Measurements from ENCODE around the gene HNF4A. TPM values are rescaled to one million over a fixed set of nuclear protein-coding genes. Genes with fewer than 3 reads are reported as not detected.
A peak's percentile ranks its signal among the peaks of the same experiment; 100 is the strongest.

The HNF4A gene
- total and polyA plus RNA-seq, 2 of the 13 experiments (the other 11 are each of a cell fraction or from before 2014, with no cell fraction given) = 80.9 to 169 TPM

DNA sequence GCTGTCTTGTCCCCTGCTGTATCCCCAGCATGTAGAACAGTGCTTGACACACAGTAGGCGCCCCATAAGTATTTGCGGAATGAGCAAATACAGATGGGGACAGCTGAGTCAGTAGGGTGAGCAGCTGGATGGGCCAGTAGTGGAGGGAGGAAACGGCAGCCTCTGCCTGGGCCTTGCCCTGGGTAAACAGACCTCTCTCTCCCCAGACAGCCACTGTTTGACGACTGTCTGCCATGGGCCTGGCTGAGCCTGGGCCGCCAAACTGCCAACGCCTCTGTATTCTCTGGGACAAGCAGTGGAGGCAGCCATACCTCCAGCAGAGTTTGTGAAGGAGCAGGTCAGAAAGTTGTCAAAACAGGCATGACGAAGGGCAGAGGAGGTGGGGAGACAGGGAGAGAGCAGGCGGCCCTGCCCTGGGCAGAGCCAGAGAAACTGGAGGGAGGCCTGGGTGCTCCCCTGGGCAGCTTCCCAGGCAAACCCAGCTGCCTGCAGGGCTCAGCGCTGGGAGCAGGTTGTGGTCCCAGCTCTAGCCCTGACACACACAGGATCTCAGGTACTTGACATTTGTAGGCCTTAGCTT is 15.2 kb downstream of the HNF4A start (continued):
- TF ChIP-seq, protein P1, sequence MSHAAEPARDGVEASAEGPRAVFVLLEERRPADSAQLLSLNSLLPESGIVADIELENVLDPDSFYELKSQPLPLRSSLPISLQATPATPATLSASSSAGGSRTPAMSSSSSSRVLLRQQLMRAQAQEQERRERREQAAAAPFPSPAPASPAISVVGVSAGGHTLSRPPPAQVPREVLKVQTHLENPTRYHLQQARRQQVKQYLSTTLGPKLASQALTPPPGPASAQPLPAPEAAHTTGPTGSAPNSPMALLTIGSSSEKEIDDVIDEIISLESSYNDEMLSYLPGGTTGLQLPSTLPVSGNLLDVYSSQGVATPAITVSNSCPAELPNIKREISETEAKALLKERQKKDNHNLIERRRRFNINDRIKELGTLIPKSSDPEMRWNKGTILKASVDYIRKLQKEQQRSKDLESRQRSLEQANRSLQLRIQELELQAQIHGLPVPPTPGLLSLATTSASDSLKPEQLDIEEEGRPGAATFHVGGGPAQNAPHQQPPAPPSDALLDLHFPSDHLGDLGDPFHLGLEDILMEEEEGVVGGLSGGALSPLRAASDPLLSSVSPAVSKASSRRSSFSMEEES (CRISPR knock-in tag; IDR thresholded peaks at IDR 0.05) = no peak
- peak; percentile 11; the same call in 1 of the 2 replicates for TF ChIP-seq ZNF224 (CRISPR knock-in tag; IDR thresholded peaks at IDR 0.05)
- 0 out of 2 replicates have a peak, but pooled peaks have one; percentile 79 for TF ChIP-seq SALL2 (CRISPR knock-in tag; IDR thresholded peaks at IDR 0.05)
- no peak for TF ChIP-seq MBNL3 (CRISPR knock-in tag; conservative IDR thresholded peaks at IDR 0.05)
- TF ChIP-seq ZNF207 (IDR thresholded peaks at IDR 0.05; ENCODE audit: borderline replicate concordance) = no peak
- peak; percentile 73 for TF ChIP-seq ARNT2 (CRISPR knock-in tag; IDR thresholded peaks at IDR 0.05; ENCODE audit: low read depth)
- TF ChIP-seq, protein P2, sequence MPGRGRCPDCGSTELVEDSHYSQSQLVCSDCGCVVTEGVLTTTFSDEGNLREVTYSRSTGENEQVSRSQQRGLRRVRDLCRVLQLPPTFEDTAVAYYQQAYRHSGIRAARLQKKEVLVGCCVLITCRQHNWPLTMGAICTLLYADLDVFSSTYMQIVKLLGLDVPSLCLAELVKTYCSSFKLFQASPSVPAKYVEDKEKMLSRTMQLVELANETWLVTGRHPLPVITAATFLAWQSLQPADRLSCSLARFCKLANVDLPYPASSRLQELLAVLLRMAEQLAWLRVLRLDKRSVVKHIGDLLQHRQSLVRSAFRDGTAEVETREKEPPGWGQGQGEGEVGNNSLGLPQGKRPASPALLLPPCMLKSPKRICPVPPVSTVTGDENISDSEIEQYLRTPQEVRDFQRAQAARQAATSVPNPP (CRISPR knock-in tag; IDR thresholded peaks at IDR 0.05) = no peak
- peak; percentile 95; the same call in 1 of the 2 replicates for TF ChIP-seq ZNF124 (CRISPR knock-in tag; IDR thresholded peaks at IDR 0.05)
- TF ChIP-seq KDM1A (CRISPR knock-in tag; IDR thresholded peaks at IDR 0.05) = peak; percentile 73; the same call in 1 of the 2 replicates
- TF ChIP-seq, protein P3, sequence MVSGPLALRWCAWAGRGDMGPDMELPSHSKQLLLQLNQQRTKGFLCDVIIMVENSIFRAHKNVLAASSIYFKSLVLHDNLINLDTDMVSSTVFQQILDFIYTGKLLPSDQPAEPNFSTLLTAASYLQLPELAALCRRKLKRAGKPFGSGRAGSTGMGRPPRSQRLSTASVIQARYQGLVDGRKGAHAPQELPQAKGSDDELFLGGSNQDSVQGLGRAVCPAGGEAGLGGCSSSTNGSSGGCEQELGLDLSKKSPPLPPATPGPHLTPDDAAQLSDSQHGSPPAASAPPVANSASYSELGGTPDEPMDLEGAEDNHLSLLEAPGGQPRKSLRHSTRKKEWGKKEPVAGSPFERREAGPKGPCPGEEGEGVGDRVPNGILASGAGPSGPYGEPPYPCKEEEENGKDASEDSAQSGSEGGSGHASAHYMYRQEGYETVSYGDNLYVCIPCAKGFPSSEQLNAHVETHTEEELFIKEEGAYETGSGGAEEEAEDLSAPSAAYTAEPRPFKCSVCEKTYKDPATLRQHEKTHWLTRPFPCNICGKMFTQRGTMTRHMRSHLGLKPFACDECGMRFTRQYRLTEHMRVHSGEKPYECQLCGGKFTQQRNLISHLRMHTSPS (CRISPR knock-in tag; IDR thresholded peaks at IDR 0.05; ENCODE audit: low read depth) = peak; percentile 76
- TF ChIP-seq GATAD2A (CRISPR knock-in tag; IDR thresholded peaks at IDR 0.05) = peak; percentile 88
- 0 out of 2 replicates have a peak, but pooled peaks have one; percentile 46 for TF ChIP-seq SMYD3 (CRISPR knock-in tag; IDR thresholded peaks at IDR 0.05)
- TF ChIP-seq SMAD3 (CRISPR knock-in tag; IDR thresholded peaks at IDR 0.05) = peak; percentile 94
- no peak for TF ChIP-seq KDM5A (IDR thresholded peaks at IDR 0.05; ENCODE audit: borderline replicate concordance, low read length)
- TF ChIP-seq ONECUT2 (CRISPR knock-in tag; IDR thresholded peaks at IDR 0.05) = no peak; the same call in 1 of the 2 replicates
- TF ChIP-seq ZNF772 (CRISPR knock-in tag; IDR thresholded peaks at IDR 0.05) = peak; percentile 85
- no peak for TF ChIP-seq NONO (IDR thresholded peaks at IDR 0.05)
- TF ChIP-seq NONO (CRISPR knock-in tag; conservative IDR thresholded peaks at IDR 0.05) = peak; percentile 87
- TF ChIP-seq, protein P4, sequence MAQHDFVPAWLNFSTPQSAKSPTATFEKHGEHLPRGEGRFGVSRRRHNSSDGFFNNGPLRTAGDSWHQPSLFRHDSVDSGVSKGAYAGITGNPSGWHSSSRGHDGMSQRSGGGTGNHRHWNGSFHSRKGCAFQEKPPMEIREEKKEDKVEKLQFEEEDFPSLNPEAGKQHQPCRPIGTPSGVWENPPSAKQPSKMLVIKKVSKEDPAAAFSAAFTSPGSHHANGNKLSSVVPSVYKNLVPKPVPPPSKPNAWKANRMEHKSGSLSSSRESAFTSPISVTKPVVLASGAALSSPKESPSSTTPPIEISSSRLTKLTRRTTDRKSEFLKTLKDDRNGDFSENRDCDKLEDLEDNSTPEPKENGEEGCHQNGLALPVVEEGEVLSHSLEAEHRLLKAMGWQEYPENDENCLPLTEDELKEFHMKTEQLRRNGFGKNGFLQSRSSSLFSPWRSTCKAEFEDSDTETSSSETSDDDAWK (CRISPR knock-in tag; IDR thresholded peaks at IDR 0.05) = no peak
- no peak for TF ChIP-seq SP2 (CRISPR knock-in tag; IDR thresholded peaks at IDR 0.05)
- no peak for TF ChIP-seq ATF7 (IDR thresholded peaks at IDR 0.05)
- TF ChIP-seq ATF7 (CRISPR knock-in tag; IDR thresholded peaks at IDR 0.05) = 0 out of 2 replicates have a peak, but pooled peaks have one; percentile 58
- no peak; the same call in 1 of the 2 replicates for TF ChIP-seq ZNF878 (CRISPR knock-in tag; IDR thresholded peaks at IDR 0.05)
- no peak for TF ChIP-seq NCOA5 (CRISPR knock-in tag; IDR thresholded peaks at IDR 0.05)
- TF ChIP-seq ZNF775 (CRISPR knock-in tag; IDR thresholded peaks at IDR 0.05; ENCODE audit: borderline replicate concordance) = no peak
- no peak for TF ChIP-seq ZNF44 (CRISPR knock-in tag; IDR thresholded peaks at IDR 0.05)
- TF ChIP-seq MATR3 (CRISPR knock-in tag; IDR thresholded peaks at IDR 0.05) = no peak
